IPS DF 6.9 (cell line): Measurements from ENCODE around the gene PID1.

Experiments used
- DNase-seq: peaks from one replicate; pipeline ENCODE4 v3.0.0-alpha.2; 2013; ENCODE audit warnings: low read depth, low spot score
- H3K27ac ChIP-seq: one replicate; pipeline ENCODE4 v1.5.1; 2013; ENCODE audit warnings: low read length, control low read depth
- H3K27me3 ChIP-seq: 2 replicates; pipeline ENCODE4 v1.6.1; 2013; ENCODE audit warnings: mild to moderate bottlenecking, low read length; ENCODE audit not compliant: control insufficient read depth, insufficient read depth
- H3K36me3 ChIP-seq: 2 replicates; pipeline ENCODE4 v1.6.1; 2013; ENCODE audit warnings: low read length; ENCODE audit not compliant: control insufficient read depth, insufficient read depth
- H3K4me1 ChIP-seq: 2 replicates; pipeline ENCODE4 v1.6.1; 2013; ENCODE audit warnings: low read length; ENCODE audit not compliant: control insufficient read depth, insufficient read depth
- H3K4me3 ChIP-seq: 2 replicates; pipeline ENCODE4 v1.5.1; 2013; ENCODE audit warnings: mild to moderate bottlenecking, low read length
- H3K9me3 ChIP-seq: 2 replicates; pipeline ENCODE4 v1.6.1; 2013; ENCODE audit warnings: low read length, inconsistent platforms; ENCODE audit not compliant: control insufficient read depth, insufficient read depth
- WGBS: extraction: QIAGEN DNeasy Blood & Tissue Kit; methylation state at CpG from one replicate; pipeline ENCODE4 v1.1.7; 2013; ENCODE audit warnings: mixed read lengths, missing lambda C conversion rate; ENCODE audit not compliant: insufficient read length, insufficient coverage; 5-methylcytosine and 5-hydroxymethylcytosine counted together

Gene PID1

GRCh38 chr2:229101314-229101713, 169.8 kb downstream of the PID1 start:
- no peak for DNase-seq
- H3K27ac ChIP-seq = no peak overlapping the region
- no peaks in the 10 kb centered on the region for H3K9me3 ChIP-seq
- WGBS = no CpG with 5 or more reads among the region's 1 CpG
- no peak overlapping the region for H3K4me3 ChIP-seq
- H3K27me3 ChIP-seq = no peaks in the 10 kb centered on the region
- no peaks in the 10 kb centered on the region for H3K36me3 ChIP-seq
- no peaks in the 10 kb centered on the region for H3K4me1 ChIP-seq

- no peak overlapping the region for H3K4me3 ChIP-seq
- H3K4me1 ChIP-seq = peaks cover 2% of the 10 kb centered on the region; the same call in 1 of the 2 replicates
- H3K27me3 ChIP-seq = no peaks in the 10 kb centered on the region
- no peaks in the 10 kb centered on the region for H3K36me3 ChIP-seq
- no peak overlapping the region for H3K27ac ChIP-seq
- no CpG with 5 or more reads among the region's 1 CpG for WGBS
- no peaks in the 10 kb centered on the region for H3K9me3 ChIP-seq
- DNase-seq = no peak
Measured at GRCh38 chr2:229099231-229099630, 171.9 kb downstream of the PID1 start.

GRCh38 chr2:229098801-229099200, 172.3 kb downstream of the PID1 start:
- Histone ChIP-seq H3K27ac (no peak overlapping the region), H3K9me3 (no peaks in the 10 kb centered on the region), H3K36me3 (no peaks in the 10 kb centered on the region), H3K4me3 (no peak overlapping the region), H3K4me1 (peaks cover 2% of the 10 kb centered on the region; the same call in 1 of the 2 replicates), H3K27me3 (no peaks in the 10 kb centered on the region)
- DNase-seq = no peak
- WGBS = no CpG with 5 or more reads among the region's 6 CpGs

GRCh38 chr2:229096409-229097066, 174.5 kb downstream of the PID1 start:
- no peaks in the 10 kb centered on the region for H3K36me3 ChIP-seq
- no CpG with 5 or more reads among the region's 4 CpGs for WGBS
- H3K4me3 ChIP-seq = no peak overlapping the region
- peaks cover 2% of the 10 kb centered on the region; the same call in 1 of the 2 replicates for H3K4me1 ChIP-seq
- no peaks in the 10 kb centered on the region for H3K9me3 ChIP-seq
- H3K27ac ChIP-seq = no peak overlapping the region
- DNase-seq = no peak
- H3K27me3 ChIP-seq = no peaks in the 10 kb centered on the region

- Histone ChIP-seq H3K27me3 (no peaks in the 10 kb centered on the region), H3K9me3 (no peaks in the 10 kb centered on the region), H3K4me1 (peaks cover 2% of the 10 kb centered on the region; the same call in 1 of the 2 replicates), H3K27ac (no peak overlapping the region), H3K36me3 (no peaks in the 10 kb centered on the region), H3K4me3 (no peak overlapping the region)
- no peak for DNase-seq
- no CpG with 5 or more reads among the region's 1 CpG for WGBS
Measured at GRCh38 chr2:229095472-229095871, 175.6 kb downstream of the PID1 start.

- Histone ChIP-seq H3K4me3 (no peak overlapping the region), H3K27ac (no peak overlapping the region), H3K27me3 (no peaks in the 10 kb centered on the region), H3K4me1 (peaks cover 2% of the 10 kb centered on the region; the same call in 1 of the 2 replicates), H3K36me3 (no peaks in the 10 kb centered on the region), H3K9me3 (no peaks in the 10 kb centered on the region)
- no CpG with 5 or more reads among the region's 2 CpGs for WGBS
- no peak for DNase-seq
Measured at GRCh38 chr2:229090225-229090624, 180.9 kb downstream of the PID1 start.

- no peak for DNase-seq
- Histone ChIP-seq H3K36me3 (no peaks in the 10 kb centered on the region), H3K4me1 (peaks cover under 1% of the 10 kb centered on the region; the same call in 1 of the 2 replicates), H3K27me3 (no peaks in the 10 kb centered on the region), H3K4me3 (no peak overlapping the region), H3K9me3 (no peaks in the 10 kb centered on the region), H3K27ac (no peak overlapping the region)
- WGBS = no CpG with 5 or more reads among the region's 3 CpGs
Measured at GRCh38 chr2:229089776-229090175, 181.3 kb downstream of the PID1 start.

GRCh38 chr2:229088966-229089700, 182.0 kb downstream of the PID1 start:
- no peaks in the 10 kb centered on the region for H3K36me3 ChIP-seq
- H3K4me3 ChIP-seq = no peak overlapping the region
- DNase-seq = no peak
- H3K9me3 ChIP-seq = no peaks in the 10 kb centered on the region
- H3K4me1 ChIP-seq = no peaks in the 10 kb centered on the region
- no CpG with 5 or more reads among the region's 7 CpGs for WGBS
- H3K27ac ChIP-seq = no peak overlapping the region
- H3K27me3 ChIP-seq = no peaks in the 10 kb centered on the region

- Histone ChIP-seq H3K9me3 (no peaks in the 10 kb centered on the region), H3K4me3 (no peak overlapping the region), H3K27me3 (no peaks in the 10 kb centered on the region), H3K36me3 (no peaks in the 10 kb centered on the region), H3K4me1 (no peaks in the 10 kb centered on the region), H3K27ac (no peak overlapping the region)
- no CpG with 5 or more reads among the region's 2 CpGs for WGBS
- no peak for DNase-seq
Measured at GRCh38 chr2:229088517-229088913, 182.6 kb downstream of the PID1 start.

GRCh38 chr2:229087843-229088516, 183.1 kb downstream of the PID1 start:
- no peaks in the 10 kb centered on the region for H3K27me3 ChIP-seq
- DNase-seq = no peak
- no peaks in the 10 kb centered on the region for H3K9me3 ChIP-seq
- no peaks in the 10 kb centered on the region for H3K36me3 ChIP-seq
- no peaks in the 10 kb centered on the region for H3K4me1 ChIP-seq
- no CpG with 5 or more reads among the region's 6 CpGs for WGBS
- H3K4me3 ChIP-seq = no peak overlapping the region
- no peak overlapping the region for H3K27ac ChIP-seq
